AG04449 (cell line): ENCODE results near the gene SHH.
"Not testable (repeated sequence)": the region's sequence is repeated elsewhere in the genome, so short reads cannot be mapped to it uniquely, and the experiment has no call there.

Source experiments
- CTCF ChIA-PET: fragments of 350-600 bp; formaldehyde crosslinking; extraction: SDS; loops from one replicate; lab custom pipeline; 2021; ENCODE audit warnings: antibody characterized with exemption; lab: Yijun Ruan, JAX
- POLR2A ChIA-PET: fragments of 400-600, 350-600 bp; formaldehyde crosslinking; extraction: SDS; loops from one replicate; lab custom pipeline; 2020; ENCODE audit warnings: antibody characterized with exemption, inconsistent platforms; lab: Yijun Ruan, JAX
- DNase-seq: peaks from one replicate; pipeline ENCODE4 v3.0.0-alpha.2; 2010; ENCODE audit warnings: low read depth, low spot score
- H3K4me3 ChIP-seq: 2 replicates; pipeline ENCODE4 v1.5.1; 2011; ENCODE audit warnings: low read depth, mild to moderate bottlenecking, control low read depth, low read length
- TF ChIP-seq, protein P1 (sequence below): IDR thresholded peaks from one replicate; pipeline ENCODE4 v1.5.1; 2011; ENCODE audit warnings: mild to moderate bottlenecking, moderate library complexity, low read length, control low read depth, inconsistent platforms; ENCODE audit not compliant: insufficient read depth; ENCODE audit errors: missing control alignments

SHH gene

DNA sequence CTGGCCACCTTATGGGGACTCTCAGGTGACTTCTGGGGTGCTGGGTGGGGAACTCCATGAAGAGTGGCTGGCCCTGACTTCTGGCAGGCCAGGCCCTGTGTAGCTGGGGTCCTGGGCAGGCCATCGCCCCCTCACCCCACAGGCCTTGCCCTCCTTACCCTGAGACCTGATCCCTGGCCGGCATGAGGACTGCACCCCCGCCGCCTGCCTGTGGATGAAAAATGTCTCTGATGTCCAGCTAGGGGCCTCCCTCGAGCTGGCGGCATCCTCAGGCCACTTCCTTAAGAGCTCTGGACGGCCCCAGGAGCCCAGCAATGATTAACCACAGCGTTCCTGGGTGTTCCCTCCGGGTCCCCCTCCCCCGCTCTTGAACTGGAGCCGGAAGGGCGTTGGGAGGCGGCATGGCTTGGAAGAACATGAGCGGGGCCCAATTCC, 31.8 kb upstream of the SHH start:
- ChIA-PET POLR2A (no interaction called here), CTCF (no interaction called here)
- DNase-seq: no peak
- no peak overlapping the region for H3K4me3 ChIP-seq
- TF ChIP-seq, protein P1, sequence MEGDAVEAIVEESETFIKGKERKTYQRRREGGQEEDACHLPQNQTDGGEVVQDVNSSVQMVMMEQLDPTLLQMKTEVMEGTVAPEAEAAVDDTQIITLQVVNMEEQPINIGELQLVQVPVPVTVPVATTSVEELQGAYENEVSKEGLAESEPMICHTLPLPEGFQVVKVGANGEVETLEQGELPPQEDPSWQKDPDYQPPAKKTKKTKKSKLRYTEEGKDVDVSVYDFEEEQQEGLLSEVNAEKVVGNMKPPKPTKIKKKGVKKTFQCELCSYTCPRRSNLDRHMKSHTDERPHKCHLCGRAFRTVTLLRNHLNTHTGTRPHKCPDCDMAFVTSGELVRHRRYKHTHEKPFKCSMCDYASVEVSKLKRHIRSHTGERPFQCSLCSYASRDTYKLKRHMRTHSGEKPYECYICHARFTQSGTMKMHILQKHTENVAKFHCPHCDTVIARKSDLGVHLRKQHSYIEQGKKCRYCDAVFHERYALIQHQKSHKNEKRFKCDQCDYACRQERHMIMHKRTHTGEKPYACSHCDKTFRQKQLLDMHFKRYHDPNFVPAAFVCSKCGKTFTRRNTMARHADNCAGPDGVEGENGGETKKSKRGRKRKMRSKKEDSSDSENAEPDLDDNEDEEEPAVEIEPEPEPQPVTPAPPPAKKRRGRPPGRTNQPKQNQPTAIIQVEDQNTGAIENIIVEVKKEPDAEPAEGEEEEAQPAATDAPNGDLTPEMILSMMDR: no peak

DNA sequence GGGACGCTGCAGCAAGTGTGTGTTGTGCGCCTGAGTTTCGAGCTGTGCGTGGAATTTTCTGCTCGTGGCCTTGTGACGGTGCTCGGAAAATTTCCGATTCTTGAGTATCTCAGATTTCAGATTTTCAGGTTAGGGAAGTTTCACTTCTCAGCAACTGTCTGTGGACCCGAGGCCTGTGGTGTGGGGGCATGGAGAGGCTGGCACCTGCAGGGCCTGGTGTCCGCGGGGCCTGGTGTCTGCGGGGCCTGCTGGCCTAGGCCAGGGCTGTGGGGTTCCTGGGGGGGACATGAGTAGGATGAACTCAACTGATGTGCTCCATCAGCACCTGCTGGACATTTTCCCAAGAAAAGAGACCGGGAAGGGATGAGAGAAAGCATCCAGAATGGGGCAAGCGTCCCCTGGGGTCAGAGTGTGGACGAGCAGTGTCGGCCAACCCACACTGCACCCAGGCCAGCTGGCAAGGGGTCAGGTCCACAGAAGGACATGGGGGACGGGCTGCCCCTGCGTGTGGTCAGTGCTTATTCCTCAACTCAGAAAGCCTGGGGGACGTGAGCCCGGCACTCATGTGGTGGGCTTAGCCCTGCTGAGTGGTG, 31.3 kb upstream of the SHH start:
- H3K4me3 ChIP-seq: no peak overlapping the region
- DNase-seq: no peak
- TF ChIP-seq, protein P1: no peak
- CTCF ChIA-PET: no interaction called here
- POLR2A ChIA-PET: no interaction called here

DNA sequence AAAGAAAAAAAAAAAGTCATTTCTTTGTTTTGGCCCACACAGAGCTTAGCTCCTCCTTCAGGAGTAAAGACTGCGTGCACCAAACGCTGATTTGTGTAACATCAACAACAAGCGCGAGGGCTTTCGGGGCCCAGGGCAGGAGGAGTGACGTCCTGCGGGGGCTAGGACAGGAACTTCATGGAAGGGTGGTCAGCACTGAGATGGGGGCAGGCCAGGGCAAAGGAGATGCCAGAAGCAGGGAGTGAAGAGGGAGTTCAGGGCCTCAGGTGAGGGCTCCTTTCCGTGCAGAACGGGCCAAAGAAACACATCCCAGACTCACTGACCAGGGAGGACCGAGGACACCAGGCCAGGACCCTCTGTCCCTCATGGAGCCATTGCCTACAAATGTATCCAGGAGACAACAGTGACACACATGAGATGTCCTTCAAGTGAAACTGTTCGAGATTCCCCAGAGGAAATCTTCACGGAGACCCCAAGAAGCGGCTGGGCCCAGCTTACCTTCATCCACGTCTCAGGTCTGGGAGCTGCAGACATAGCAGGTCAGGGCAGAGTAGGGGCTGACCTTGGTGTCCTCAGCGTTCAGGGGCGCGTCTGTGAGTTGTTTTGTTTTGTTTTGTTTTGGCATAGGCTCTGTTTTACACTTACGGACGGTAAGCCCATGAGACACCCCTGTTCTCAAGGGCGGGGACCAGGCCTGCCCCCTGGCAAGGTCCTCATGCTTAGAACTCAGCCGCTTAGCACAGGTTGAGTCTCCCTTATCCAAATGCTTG, 30.4 kb upstream of the SHH start:
- no peak overlapping the region for H3K4me3 ChIP-seq
- ChIA-PET POLR2A (no interaction called here), CTCF (no interaction called here)
- TF ChIP-seq, protein P1: no peak
- no peak for DNase-seq

DNA sequence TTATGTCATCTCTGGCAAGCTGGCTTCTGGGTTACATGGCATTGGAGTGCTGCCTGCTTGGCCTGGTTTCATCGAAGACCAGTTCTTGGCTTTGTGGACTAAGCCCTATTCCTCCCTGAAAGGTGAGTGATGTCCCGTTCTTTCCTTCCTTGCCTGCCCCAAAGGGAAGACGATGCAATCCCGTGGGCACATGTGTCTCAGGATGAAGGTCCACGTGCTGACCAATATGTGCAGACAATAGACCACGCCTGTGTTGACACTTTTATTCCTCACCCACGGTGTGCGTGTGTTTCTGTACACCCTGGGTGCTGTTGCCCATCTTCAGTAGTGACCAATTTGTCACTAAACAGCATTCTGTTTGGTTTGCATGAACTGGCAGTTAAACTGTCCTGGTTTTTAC, 28.6 kb upstream of the SHH start:
- CTCF ChIA-PET: no interaction called here
- POLR2A ChIA-PET: no interaction called here
- TF ChIP-seq, protein P1: no peak
- no peak overlapping the region for H3K4me3 ChIP-seq
- no peak for DNase-seq

DNA sequence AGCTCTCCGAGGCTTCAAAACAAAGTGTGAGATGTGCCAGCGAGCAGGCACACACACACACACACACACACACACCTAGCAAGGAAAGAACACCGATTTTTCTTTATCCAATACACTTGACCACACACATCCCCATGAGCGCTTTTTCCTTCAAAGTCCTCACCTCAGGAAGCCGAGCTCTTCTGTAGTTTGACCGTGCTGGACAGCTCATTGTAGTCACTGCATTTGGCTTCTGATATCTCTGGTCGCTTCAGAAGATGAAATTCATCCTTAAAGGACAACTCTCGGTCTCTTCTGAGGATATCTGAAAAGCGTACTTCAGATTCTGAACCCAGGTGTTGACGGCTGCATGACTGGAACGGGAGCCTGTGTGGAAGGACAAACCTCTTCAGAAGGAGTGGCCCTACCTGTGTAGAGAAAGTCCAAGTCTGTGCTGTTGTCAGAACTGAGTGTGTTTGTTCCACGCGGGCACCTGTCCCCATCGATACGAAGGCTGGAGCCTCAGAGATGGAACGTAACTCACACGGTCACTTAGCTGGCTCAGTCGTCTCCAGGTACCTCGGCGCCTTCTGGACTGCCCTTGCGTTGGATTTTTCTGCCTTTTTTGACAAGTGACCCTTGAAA, 28.1 kb upstream of the SHH start:
- POLR2A ChIA-PET: no interaction called here
- DNase-seq: no peak
- H3K4me3 ChIP-seq: no peak overlapping the region
- TF ChIP-seq, protein P1: no peak
- CTCF ChIA-PET: no interaction called here

DNA sequence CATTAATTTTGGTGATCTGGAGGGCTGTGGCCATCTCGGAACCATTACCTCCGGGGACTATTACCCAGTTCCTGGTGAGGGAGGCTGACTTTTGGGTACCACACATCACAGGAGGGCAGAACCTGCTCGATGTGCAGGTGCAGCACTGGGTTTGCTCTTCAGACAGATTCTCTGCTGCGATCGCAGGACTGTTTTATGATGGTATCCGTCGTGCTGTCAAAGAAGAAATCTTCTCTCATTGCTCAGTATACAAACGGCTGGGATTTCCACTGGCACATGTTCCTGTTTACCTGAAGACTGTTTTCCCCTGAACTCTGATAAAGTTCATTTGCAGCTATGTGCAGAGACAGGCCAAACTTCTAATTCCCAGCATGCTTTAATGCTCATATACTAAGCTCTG, 27.2 kb upstream of the SHH start:
- ChIA-PET CTCF (no interaction called here), POLR2A (no interaction called here)
- TF ChIP-seq, protein P1: no peak

DNA sequence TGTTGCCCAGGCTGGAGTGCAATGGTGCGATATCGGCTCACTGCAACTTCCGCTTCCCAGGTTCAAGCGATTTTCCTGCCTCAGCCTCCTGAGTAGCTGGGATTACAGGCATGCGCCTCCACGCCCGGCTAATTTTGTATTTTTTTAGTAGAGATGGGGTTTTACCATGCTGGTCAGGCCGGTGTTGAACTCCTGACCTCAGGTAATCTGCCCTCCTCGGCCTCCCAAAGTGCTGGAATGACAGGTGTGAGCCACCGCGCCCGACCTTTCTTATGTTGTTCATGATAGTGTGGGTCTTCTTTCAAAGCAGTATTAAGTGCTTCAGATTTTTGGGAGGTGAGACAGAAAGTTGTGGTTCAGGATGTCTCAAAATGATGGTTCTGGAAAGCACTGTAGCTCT, 26.0 kb upstream of the SHH start:
- POLR2A ChIA-PET, H3K4me3 ChIP-seq, CTCF ChIA-PET, DNase-seq: not testable (repeated sequence)

More for the DNA sequence above, 27.2 kb upstream of the SHH start:
- H3K4me3 ChIP-seq: no peak overlapping the region
- no peak for DNase-seq
